ENCODE data around the gene HSP90AB1.

GRCh38 chr6:44260451-44261297 lies 13.8 kb downstream of the HSP90AB1 start:
- TF ChIP-seq CTCF (IDR thresholded peaks at IDR 0.05): no peak
- TF ChIP-seq POLR2A (IDR thresholded peaks at IDR 0.05; ENCODE audit: low read depth): no peak
- no peak for TF ChIP-seq EP300 (IDR thresholded peaks at IDR 0.05)
- no peak for TF ChIP-seq POLR2AphosphoS5 (IDR thresholded peaks at IDR 0.05)

Data from esophagus muscularis mucosa (tissue), 4 donors.